OCI-LY3 (cell line): ENCODE results near the gene CEACAM18.

ENCODE experiments used
- H2AFZ ChIP-seq: fragments of 200-600, 300-600 bp; shearing (Covaris generic); 2 replicates; pipeline ENCODE4 v1.6.0; 2014; ENCODE audit warnings: antibody characterized with exemption, low read depth, low read length
- H3K27ac ChIP-seq: fragments of 200-600, 300-600 bp; sonication (generic); 2 replicates; pipeline ENCODE4 v1.5.1; 2014; ENCODE audit warnings: mild to moderate bottlenecking, low read length, moderate library complexity, mixed read lengths
- H3K27me3 ChIP-seq: fragments of 200-600, 300-600 bp; sonication (generic); 2 replicates; pipeline ENCODE4 v1.6.1; 2014; ENCODE audit warnings: low read depth, low read length, mixed read lengths
- H3K36me3 ChIP-seq: fragments of 200-600, 300-600 bp; sonication (generic); replicated peaks from 2 replicates; pipeline ENCODE3; 2014; ENCODE audit warnings: low read depth, low read length, mixed read lengths
- H3K4me1 ChIP-seq: fragments of 300-600, 200-600 bp; sonication (generic); 2 replicates; pipeline ENCODE4 v1.6.1; 2014; ENCODE audit warnings: low read length, mixed read lengths
- H3K4me2 ChIP-seq: fragments of 200-600, 300-600 bp; sonication (generic); 2 replicates; pipeline ENCODE4 v1.6.1; 2014; ENCODE audit warnings: low read length, mixed read lengths
- H3K4me3 ChIP-seq: fragments of 300-600, 200-600 bp; sonication (generic); 2 replicates; pipeline ENCODE4 v1.5.1; 2014; ENCODE audit warnings: antibody characterized with exemption, mild to moderate bottlenecking, low read length, moderate library complexity
- H3K79me2 ChIP-seq: fragments of 300-600, 200-600 bp; shearing (Covaris generic); 2 replicates; pipeline ENCODE4 v1.6.1; 2014; ENCODE audit warnings: mild to moderate bottlenecking, low read length, mixed read lengths
- H3K9ac ChIP-seq: fragments of 300-600, 200-600 bp; shearing (Covaris generic); 2 replicates; pipeline ENCODE4 v1.6.0; 2014; ENCODE audit warnings: mild to moderate bottlenecking, low read length, moderate library complexity
- H3K9me3 ChIP-seq: fragments of 200-600, 300-600 bp; shearing (Covaris generic); 2 replicates; pipeline ENCODE4 v1.6.1; 2014; ENCODE audit warnings: low read length, mixed read lengths; ENCODE audit not compliant: insufficient read depth
- H4K20me1 ChIP-seq: fragments of 200-600, 300-600 bp; sonication (generic); 2 replicates; pipeline ENCODE4 v1.6.1; 2016; ENCODE audit warnings: low read length, mixed read lengths; ENCODE audit not compliant: insufficient read depth
- CTCF ChIP-seq: fragments of 200-600, 300-600 bp; sonication (generic); IDR thresholded peaks from 2 replicates; pipeline ENCODE4 v1.5.1; 2014; ENCODE audit warnings: antibody characterized with exemption, low read length, low read depth
- EZH2phosphoT487 ChIP-seq: fragments of 200-600 bp; shearing (Covaris generic); IDR thresholded peaks from 2 replicates; pipeline ENCODE4 v1.6.1; 2018; ENCODE audit warnings: antibody characterized with exemption, mixed run types, low read depth

Gene CEACAM18

GRCh38 chr19:51458899-51459505, 19.3 kb upstream of the CEACAM18 start:
- H4K20me1 ChIP-seq = no peaks in the 10 kb centered on the region
- H3K4me1 ChIP-seq = peaks cover 8% of the 10 kb centered on the region
- no peak overlapping the region for H3K4me3 ChIP-seq
- peaks cover 23% of the 10 kb centered on the region for H3K27me3 ChIP-seq
- no peak overlapping the region for H3K27ac ChIP-seq
- no peaks in the 10 kb centered on the region for H3K9me3 ChIP-seq
- no peak overlapping the region for H2AFZ ChIP-seq
- no peaks in the 10 kb centered on the region for H3K79me2 ChIP-seq
- no peak overlapping the region for H3K4me2 ChIP-seq
- H3K9ac ChIP-seq = no peak overlapping the region
- no peaks in the 10 kb centered on the region for H3K36me3 ChIP-seq
- TF ChIP-seq EZH2phosphoT487 (no peak), CTCF (no peak)

GRCh38 chr19:51460164-51460992, 18.0 kb upstream of the CEACAM18 start:
- Histone ChIP-seq H3K27me3 (peaks cover 22% of the 10 kb centered on the region), H2AFZ (0 out of 2 replicates have a peak overlapping the region, but pooled peaks have one; percentile 32), H3K79me2 (no peaks in the 10 kb centered on the region), H3K9ac (no peak overlapping the region), H3K36me3 (no peaks in the 10 kb centered on the region), H4K20me1 (no peaks in the 10 kb centered on the region), H3K4me3 (peak overlapping the region; percentile 20; the same call in 1 of the 2 replicates), H3K4me2 (peak overlapping the region; percentile 16; the same call in 1 of the 2 replicates), H3K4me1 (peaks cover 8% of the 10 kb centered on the region), H3K27ac (no peak overlapping the region), H3K9me3 (no peaks in the 10 kb centered on the region)
- TF ChIP-seq EZH2phosphoT487 (no peak), CTCF (no peak)

- TF ChIP-seq CTCF (no peak), EZH2phosphoT487 (no peak)
- Histone ChIP-seq H3K36me3 (no peaks in the 10 kb centered on the region), H3K79me2 (no peaks in the 10 kb centered on the region), H3K9me3 (no peaks in the 10 kb centered on the region), H3K4me2 (no peak overlapping the region), H2AFZ (no peak overlapping the region), H3K4me3 (no peak overlapping the region), H3K27ac (no peak overlapping the region), H4K20me1 (no peaks in the 10 kb centered on the region), H3K9ac (no peak overlapping the region), H3K27me3 (peaks cover 28% of the 10 kb centered on the region), H3K4me1 (peaks cover 2% of the 10 kb centered on the region)
Observed at GRCh38 chr19:51461723-51462161, 16.6 kb upstream of the CEACAM18 start.

GRCh38 chr19:51462276-51462675, 16.1 kb upstream of the CEACAM18 start:
- Histone ChIP-seq H3K4me3 (no peak overlapping the region), H3K9ac (no peak overlapping the region), H3K27ac (no peak overlapping the region), H4K20me1 (no peaks in the 10 kb centered on the region), H3K79me2 (no peaks in the 10 kb centered on the region), H3K36me3 (no peaks in the 10 kb centered on the region), H3K9me3 (no peaks in the 10 kb centered on the region), H2AFZ (no peak overlapping the region), H3K27me3 (peaks cover 34% of the 10 kb centered on the region), H3K4me2 (no peak overlapping the region), H3K4me1 (no peaks in the 10 kb centered on the region)
- no peak for TF ChIP-seq CTCF
- TF ChIP-seq EZH2phosphoT487 = no peak
